ENCODE data around the gene SLIT1.

- TF ChIP-seq FOXP2 (optimal IDR thresholded peaks at IDR 0.05; ENCODE audit: borderline replicate concordance, extremely low read depth, extremely low read length, insufficient read depth) (no peak), POLR2AphosphoS5 (IDR thresholded peaks at IDR 0.05; ENCODE audit: low read depth, low read length) (no peak)
Measured at GRCh38 chr10:97067716-97068391, 117.9 kb downstream of the SLIT1 start.
